C4-2B (cell line): Measurements from ENCODE around the gene PISD.

ENCODE experiments used
- H3K27ac ChIP-seq: fragments of 450-650 bp; 2 replicates; pipeline ENCODE4 v1.5.1; 2017
- CTCF ChIP-seq: fragments of 450-650 bp; conservative IDR thresholded peaks from 2 replicates; pipeline ENCODE4 v1.5.1; 2017; ENCODE audit warnings: mild to moderate bottlenecking
- ZFX ChIP-seq: fragments of 450-650 bp; IDR thresholded peaks from 2 replicates; pipeline ENCODE4 v1.6.1; 2017

The PISD gene

GRCh38 chr22:31610611-31611010 lies 51.4 kb downstream of the PISD start:
- TF ChIP-seq CTCF: no peak
- no peak for TF ChIP-seq ZFX
- H3K27ac ChIP-seq: no peak overlapping the region

- H3K27ac ChIP-seq: no peak overlapping the region
- TF ChIP-seq ZFX: no peak
- no peak for TF ChIP-seq CTCF
Observed at GRCh38 chr22:31609716-31610115, 52.3 kb downstream of the PISD start.

DNA sequence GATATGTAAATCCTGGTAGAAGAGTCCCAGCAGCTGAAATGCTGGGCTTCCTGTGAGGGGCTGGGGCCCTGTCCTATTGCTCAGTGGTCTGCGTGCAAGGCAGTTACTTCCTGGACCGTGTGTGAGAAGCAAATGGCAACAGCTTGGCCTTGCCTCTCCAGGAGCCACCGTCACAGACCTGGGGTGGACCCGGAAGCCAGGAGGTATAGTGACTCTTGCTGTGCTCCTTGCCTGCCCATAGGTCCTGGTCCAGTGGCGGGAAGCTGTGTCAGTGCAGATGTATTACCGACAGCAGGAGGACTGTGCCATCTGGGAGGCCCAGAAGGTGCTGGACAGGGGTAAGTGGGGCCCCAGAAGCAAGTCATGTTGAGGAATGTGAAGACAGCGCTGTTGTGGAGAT lies 54.3 kb downstream of the PISD start:
- no peak overlapping the region for H3K27ac ChIP-seq
- TF ChIP-seq CTCF (no peak), ZFX (no peak)

DNA sequence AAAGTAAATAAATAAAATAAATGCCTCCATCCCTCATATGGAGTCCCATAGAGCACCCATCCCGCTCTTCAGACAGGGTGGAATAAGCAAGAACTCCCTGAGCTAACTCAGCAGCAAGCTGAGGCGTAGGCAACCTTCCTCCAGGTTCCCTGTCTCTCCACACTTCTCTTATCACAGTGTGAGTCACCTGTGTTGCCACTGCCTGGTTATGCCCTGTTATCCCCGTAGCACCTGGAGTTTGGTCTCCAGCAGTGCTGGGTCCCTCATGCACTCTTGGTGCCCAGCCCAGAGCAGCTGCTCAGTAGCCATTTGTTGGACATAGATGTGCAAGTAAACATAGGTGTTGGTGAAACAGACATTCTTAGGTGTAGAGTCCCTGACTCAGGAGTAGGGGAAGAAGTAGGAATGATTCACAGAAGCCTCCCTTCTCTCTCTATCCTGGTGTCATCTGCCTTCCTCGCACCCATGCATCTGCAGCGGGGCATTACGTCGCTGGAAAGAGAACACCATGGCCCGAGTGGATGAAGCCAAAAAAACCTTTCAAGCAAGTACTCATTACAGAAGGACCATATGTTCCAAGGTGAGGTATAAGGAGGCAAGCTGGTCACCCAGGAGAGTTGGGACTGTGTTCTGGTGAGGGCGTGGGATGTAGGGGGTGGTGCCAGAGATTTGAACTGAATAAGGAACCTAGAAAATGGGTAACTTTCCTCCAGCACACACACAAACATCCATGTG lies 56.0 kb downstream of the PISD start:
- no peak overlapping the region for H3K27ac ChIP-seq
- no peak for TF ChIP-seq CTCF
- no peak for TF ChIP-seq ZFX

DNA sequence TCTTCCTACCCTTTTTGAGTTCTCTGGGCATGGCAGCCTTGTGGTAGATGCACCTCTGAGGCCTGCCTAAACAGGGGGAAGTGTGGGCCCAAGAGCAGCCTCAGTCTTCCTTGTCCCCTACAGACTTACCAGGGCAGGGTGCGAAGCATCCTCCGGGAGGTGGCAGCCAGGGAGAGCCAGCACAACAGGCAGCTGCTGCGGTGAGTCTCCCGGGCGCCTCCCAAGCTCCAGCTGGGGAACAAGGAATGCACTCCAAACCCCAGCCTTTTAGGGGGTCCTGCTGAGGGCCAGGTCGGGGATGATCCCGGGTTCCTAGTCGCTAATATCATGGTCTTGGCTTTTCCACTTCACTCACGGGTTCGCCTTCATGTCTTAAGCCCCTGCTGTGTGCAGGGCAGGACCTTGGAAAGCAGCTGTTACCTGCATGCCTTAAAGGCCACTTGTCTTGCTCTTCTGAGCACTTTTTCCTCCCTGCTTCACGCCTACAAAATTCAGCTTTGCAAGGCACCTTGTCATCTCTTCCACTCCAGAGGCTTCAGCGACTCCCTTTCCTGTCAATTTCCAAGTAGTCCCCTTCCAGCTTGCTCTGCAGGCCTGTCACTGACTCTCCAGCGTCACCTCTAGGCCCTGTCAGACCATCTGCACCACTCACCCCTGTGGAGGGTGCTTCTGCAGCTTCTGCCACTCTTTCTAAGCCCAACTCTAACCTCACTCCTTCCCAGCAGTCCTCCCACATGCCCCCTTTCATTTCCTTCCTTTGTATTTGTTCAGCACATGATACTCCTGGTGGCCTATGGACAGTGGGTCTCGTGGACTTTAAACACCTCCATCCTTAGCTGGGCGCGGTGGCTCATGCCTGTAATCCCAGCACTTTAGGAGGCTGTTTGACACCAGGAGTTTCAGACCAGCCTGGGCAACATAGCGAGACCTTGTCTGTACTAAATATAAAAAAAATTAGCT lies 57.0 kb downstream of the PISD start:
- TF ChIP-seq CTCF (no peak), ZFX (no peak)
- no peak overlapping the region for H3K27ac ChIP-seq

DNA sequence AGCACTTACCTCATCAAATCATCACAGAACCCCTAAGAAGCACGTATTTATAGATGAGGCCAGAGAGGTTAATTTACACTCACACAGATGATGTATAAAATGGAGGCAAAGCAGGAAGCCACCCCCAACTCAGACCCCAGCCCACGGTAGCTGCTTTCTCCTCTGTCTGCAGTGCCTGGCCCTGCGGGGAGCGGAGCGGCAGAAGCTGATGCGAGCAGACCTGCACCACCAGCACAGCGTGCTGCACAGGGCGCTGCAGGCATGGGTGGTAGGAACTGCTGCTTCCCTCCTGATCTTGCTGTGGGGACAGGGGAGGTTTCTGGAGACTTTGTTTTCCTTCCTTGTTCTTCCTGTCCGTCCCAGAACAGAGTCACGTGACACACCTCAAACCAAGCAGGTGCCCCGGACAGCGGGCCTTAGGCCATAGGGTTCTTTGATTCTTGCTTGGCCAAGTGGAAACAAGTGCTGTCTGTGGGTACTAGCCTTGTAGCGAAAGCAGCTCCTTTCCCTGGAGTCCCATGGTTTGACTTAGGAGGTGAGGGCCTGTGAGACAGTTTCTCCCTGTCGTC lies 57.8 kb downstream of the PISD start:
- no peak for TF ChIP-seq ZFX
- no peak for TF ChIP-seq CTCF
- H3K27ac ChIP-seq: no peak overlapping the region

- H3K27ac ChIP-seq: no peak overlapping the region
Observed at GRCh38 chr22:31603574-31603973, 58.4 kb downstream of the PISD start.

More at GRCh38 chr22:31603574-31603973, 58.4 kb downstream of the PISD start:
- TF ChIP-seq ZFX (no peak), CTCF (no peak)
